KG1 (cell line): ENCODE results near the gene COL6A2.
"Not testable (repeated sequence)": the region's sequence is repeated elsewhere in the genome, so short reads cannot be mapped to it uniquely, and the experiment has no call there.

ENCODE experiments used
- DNase-seq: peaks from one replicate; lab custom pipeline; 2025; lab: John Stamatoyannopoulos, UW

The COL6A2 gene

GRCh38 chr21:46156678-46157077, 58.8 kb downstream of the COL6A2 start:
- no peak for DNase-seq

- DNase-seq, result no peak
These were observed 59.6 kb downstream of the COL6A2 start for GRCh38 chr21:46157396-46157986.

- DNase-seq, result no peak
These were observed 60.1 kb downstream of the COL6A2 start for GRCh38 chr21:46157987-46158451.

GRCh38 chr21:46158666-46159300, 60.9 kb downstream of the COL6A2 start:
- DNase-seq, result no peak

GRCh38 chr21:46159390-46159789, 61.5 kb downstream of the COL6A2 start:
- no peak for DNase-seq

- DNase-seq, result no peak
These were observed 62.1 kb downstream of the COL6A2 start for GRCh38 chr21:46159841-46160656.

GRCh38 chr21:46160657-46160906, 62.7 kb downstream of the COL6A2 start:
- no peak for DNase-seq

- no peak for DNase-seq
These were observed 63.2 kb downstream of the COL6A2 start for GRCh38 chr21:46160907-46161632.

GRCh38 chr21:46161633-46162592, 64.0 kb downstream of the COL6A2 start:
- no peak for DNase-seq

GRCh38 chr21:46163380-46163779, 65.5 kb downstream of the COL6A2 start:
- DNase-seq, result no peak

GRCh38 chr21:46165098-46165497, 67.2 kb downstream of the COL6A2 start:
- no peak for DNase-seq

GRCh38 chr21:46168238-46168637, 70.3 kb downstream of the COL6A2 start:
- no peak for DNase-seq

- no peak for DNase-seq
These were observed 70.9 kb downstream of the COL6A2 start for GRCh38 chr21:46168659-46169386.

GRCh38 chr21:46170436-46171193, 72.7 kb downstream of the COL6A2 start:
- not testable (repeated sequence) for DNase-seq

- no peak for DNase-seq
These were observed 73.7 kb downstream of the COL6A2 start for GRCh38 chr21:46171585-46171984.

- no peak for DNase-seq
These were observed 74.3 kb downstream of the COL6A2 start for GRCh38 chr21:46171996-46172862.

GRCh38 chr21:46172863-46173528, 75.1 kb downstream of the COL6A2 start:
- DNase-seq, result no peak

- DNase-seq, result no peak
These were observed 75.7 kb downstream of the COL6A2 start for GRCh38 chr21:46173573-46173972.
